ENCODE measurements around the gene PARP4.
"Not testable (repeated sequence)": the region's sequence is repeated elsewhere in the genome, so short reads cannot be mapped to it uniquely, and the experiment has no call there.

Gene PARP4

GRCh38 chr13:24443366-24443765 is 69.2 kb downstream of the PARP4 start:
- FAIRE-seq, result no peak

GRCh38 chr13:24426045-24426444 is 86.5 kb downstream of the PARP4 start:
- FAIRE-seq, result not testable (repeated sequence)

DNA sequence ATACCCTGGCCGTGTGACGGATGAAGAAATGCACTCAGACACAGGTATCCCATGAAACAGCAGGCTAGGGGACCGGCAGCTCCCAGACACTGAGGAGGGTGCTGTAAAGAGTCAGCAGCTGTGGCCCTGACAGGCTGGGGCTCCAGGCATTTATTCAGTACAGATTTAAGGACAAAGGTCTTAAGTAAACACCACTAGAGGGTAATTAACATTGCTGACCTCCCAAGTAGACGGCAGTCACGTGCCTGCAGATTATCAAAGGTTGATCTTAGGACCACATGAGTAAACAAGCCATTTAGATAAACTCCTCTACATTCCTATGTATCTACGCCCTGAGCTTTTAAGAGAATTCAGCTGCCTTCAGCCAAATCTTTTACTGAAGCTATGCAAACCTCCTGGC is 92.9 kb downstream of the PARP4 start:
- FAIRE-seq, result not testable (repeated sequence)

DNA sequence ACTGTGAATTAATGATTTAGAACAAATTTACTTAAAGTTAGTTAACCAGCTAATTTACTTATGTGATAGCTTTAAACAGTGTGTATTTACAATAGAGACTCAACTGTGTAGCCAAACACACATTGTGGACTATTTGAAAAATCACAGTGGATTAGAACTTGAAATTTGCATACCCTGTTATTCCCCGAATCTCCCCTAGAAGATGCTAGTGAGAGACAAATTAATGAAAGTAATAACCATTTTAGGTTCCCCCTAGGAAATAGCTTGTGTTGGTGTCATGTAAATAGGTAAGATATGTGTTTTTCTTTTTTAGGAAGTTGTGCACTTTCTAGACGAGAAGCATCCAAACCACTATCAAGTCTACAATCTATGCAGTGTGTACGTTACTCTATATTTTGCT is 104.7 kb downstream of the PARP4 start:
- no peak for FAIRE-seq

DNA sequence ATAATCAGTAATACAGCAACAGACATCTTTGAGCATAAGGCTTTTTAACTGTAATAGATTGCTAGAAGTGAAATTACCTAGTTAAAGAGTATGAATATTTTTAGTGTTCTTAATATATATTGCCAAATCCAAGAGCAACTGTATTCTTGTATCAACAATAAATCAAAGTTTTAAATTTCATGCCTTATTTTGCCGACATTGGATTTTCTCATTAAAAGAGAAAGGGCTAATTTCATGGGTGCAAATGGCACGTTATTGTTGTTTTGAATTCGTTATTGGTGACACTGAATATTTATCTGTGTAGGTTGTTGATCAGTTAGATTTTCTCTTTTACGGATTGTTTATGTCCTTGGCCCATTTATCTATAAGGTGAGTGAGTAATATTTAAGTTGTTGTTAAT is 106.1 kb downstream of the PARP4 start:
- FAIRE-seq, result no peak

DNA sequence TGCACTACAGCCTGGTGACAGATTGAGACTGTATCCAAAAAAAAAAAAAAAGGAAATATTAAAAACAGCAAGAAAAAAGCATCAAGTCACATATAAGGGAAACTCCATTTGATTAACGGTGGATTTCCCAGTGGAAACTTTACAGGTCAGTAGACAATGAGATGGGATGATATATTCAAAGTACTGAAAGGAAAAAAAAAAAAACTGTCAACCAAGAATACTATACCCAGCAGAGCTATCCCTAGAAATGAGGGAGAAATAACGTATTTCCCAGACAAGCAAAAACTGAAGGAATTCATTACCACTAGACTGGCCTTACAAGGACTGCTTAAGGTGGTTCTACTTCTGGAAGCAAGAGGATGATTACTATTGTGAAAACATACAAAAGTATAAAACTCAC is 115.8 kb downstream of the PARP4 start:
- FAIRE-seq, result no peak

DNA sequence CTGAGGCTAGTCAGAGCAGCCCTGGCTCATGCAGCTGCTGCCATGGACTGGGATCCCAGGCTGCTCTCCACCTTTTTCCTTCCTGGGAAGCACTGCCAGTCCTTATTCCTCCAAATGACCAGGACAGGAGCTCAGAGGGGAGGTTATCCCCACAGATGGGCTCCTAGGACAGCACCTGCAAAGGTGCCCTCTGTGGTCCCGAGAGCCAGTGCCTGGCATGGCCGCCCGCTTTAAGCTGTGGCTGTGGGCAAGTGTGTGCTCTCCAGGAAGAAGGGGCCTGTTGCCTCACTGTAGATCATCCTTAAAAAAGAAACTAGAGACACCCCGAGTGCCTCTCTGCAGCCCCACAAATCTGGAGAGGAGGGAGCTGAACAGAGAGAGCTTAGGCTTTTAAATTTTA is 119.6 kb downstream of the PARP4 start:
- no peak for FAIRE-seq

- FAIRE-seq, result not testable (repeated sequence)
Observed at GRCh38 chr13:24391771-24392683, 120.6 kb downstream of the PARP4 start.

- not testable (repeated sequence) for FAIRE-seq
Observed at GRCh38 chr13:24390795-24391194, 121.8 kb downstream of the PARP4 start.

- no peak for FAIRE-seq
Observed at GRCh38 chr13:24389506-24389905, 123.1 kb downstream of the PARP4 start.

GRCh38 chr13:24388743-24389142 is 123.8 kb downstream of the PARP4 start:
- not testable (repeated sequence) for FAIRE-seq

DNA sequence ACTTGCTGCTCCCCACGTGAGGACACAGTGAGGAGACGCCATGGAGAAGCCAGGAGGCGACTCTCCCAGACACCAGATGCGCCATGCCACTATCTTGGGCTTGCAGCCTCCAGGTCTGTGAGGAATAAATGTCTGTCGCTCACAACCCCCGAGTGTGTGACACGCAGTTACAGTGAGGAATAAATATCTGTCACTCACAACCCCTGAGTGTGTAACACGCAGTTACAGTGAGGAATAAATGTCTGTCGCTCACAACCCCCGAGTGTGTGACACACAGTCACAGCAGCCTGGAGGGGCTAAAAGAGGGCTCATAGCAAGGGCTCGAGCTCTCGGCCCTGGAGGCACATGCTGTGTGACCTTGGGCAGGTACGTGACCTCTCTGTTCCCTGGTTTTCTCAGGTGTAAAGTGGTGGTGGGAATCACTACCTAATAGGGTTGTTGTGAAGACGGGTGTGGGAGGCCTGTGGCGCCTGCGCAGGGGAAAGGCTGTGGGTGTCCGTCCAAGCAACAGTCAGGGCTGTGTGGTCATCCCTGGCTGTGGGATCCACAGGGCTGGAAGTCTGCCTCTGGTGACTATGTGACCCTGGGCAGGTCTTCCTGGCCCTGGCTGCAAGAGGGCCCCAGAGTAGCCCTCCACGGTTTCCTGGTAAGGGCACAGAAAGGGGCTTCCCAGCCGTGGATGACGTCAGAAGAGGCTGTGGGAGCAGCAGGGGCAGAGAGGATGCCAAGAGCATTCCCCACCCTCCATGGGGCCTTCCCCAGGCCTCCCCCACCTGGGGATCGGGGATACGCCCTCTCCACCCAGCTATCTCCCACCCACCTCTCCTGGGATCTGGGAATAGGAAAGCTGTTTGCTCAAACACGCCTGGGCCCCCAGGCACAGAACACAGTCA is 125.5 kb downstream of the PARP4 start:
- FAIRE-seq, result no peak

GRCh38 chr13:24385902-24386301 is 126.7 kb downstream of the PARP4 start:
- no peak for FAIRE-seq

- FAIRE-seq, result not testable (repeated sequence)
Observed at GRCh38 chr13:24384946-24385345, 127.6 kb downstream of the PARP4 start.

GRCh38 chr13:24384091-24384490 is 128.5 kb downstream of the PARP4 start:
- not testable (repeated sequence) for FAIRE-seq

- no peak for FAIRE-seq
Observed at GRCh38 chr13:24381541-24382265, 130.9 kb downstream of the PARP4 start.

GRCh38 chr13:24380881-24381280 is 131.7 kb downstream of the PARP4 start:
- FAIRE-seq, result peak; percentile 24

- not testable (repeated sequence) for FAIRE-seq
Observed at GRCh38 chr13:24380227-24380626, 132.4 kb downstream of the PARP4 start.

- FAIRE-seq, result not testable (repeated sequence)
Observed at GRCh38 chr13:24371273-24371672, 141.3 kb downstream of the PARP4 start.
